Neural cell (in vitro differentiated cells): ENCODE measurements around the gene RSPO3. TPM values are rescaled to one million over a fixed set of nuclear protein-coding genes. Genes with fewer than 3 reads are reported as not detected.
"Not testable (repeated sequence)": the region's sequence is repeated elsewhere in the genome, so short reads cannot be mapped to it uniquely, and the experiment has no call there.

Source experiments
- H2AFZ ChIP-seq: fragments of 200-600, 300-800 bp; sonication (generic), shearing (Covaris generic); 2 replicates; pipeline ENCODE4 v1.6.0; 2014; ENCODE audit warnings: low read depth, mild to moderate bottlenecking, antibody characterized with exemption, low read length, moderate library complexity
- H3F3A ChIP-seq: fragments of 200-600 bp; shearing (Covaris generic); 2 replicates; pipeline ENCODE4 v1.6.1; 2016; ENCODE audit warnings: mild to moderate bottlenecking, moderate library complexity, mixed read lengths, antibody characterized with exemption, low read length; ENCODE audit not compliant: insufficient read depth, poor library complexity, severe bottlenecking
- H3K27ac ChIP-seq: fragments of 200-600, 300-800 bp; sonication (generic), shearing (Covaris generic); 2 replicates; pipeline ENCODE4 v1.5.1; 2014; ENCODE audit warnings: mild to moderate bottlenecking, low read length, moderate library complexity
- H3K27me3 ChIP-seq: fragments of 300-800, 200-600 bp; sonication (generic), shearing (Covaris generic); 2 replicates; pipeline ENCODE4 v1.6.0; 2014; ENCODE audit warnings: mild to moderate bottlenecking, low read depth, low read length, moderate library complexity; ENCODE audit not compliant: insufficient read depth
- H3K36me3 ChIP-seq: fragments of 300-800, 200-600 bp; sonication (generic), shearing (Covaris generic); 2 replicates; pipeline ENCODE4 v1.5.1; 2014; ENCODE audit warnings: mild to moderate bottlenecking, antibody characterized with exemption, low read length, moderate library complexity; ENCODE audit not compliant: insufficient read depth
- H3K4me2 ChIP-seq: fragments of 300-800, 200-600 bp; sonication (generic), shearing (Covaris generic); 2 replicates; pipeline ENCODE4 v1.6.0; 2014; ENCODE audit warnings: mild to moderate bottlenecking, low read length
- H3K4me3 ChIP-seq: fragments of 300-800, 200-600 bp; sonication (generic), shearing (Covaris generic); 2 replicates; pipeline ENCODE4 v1.5.1; 2014; ENCODE audit warnings: mild to moderate bottlenecking, low read length, moderate library complexity
- H3K79me2 ChIP-seq: fragments of 200-600 bp; shearing (Covaris generic); replicated peaks from 2 replicates; pipeline ENCODE4 v1.6.0; 2014; ENCODE audit warnings: mild to moderate bottlenecking, low read length, moderate library complexity; ENCODE audit not compliant: insufficient read depth
- H3K9ac ChIP-seq: fragments of 300-800, 200-600 bp; sonication (generic), shearing (Covaris generic); 2 replicates; pipeline ENCODE4 v1.6.1; 2016; ENCODE audit warnings: mild to moderate bottlenecking, low read length, mixed read lengths
- H3K9me2 ChIP-seq: fragments of 200-600 bp; shearing (Covaris generic); 2 replicates; pipeline ENCODE4 v1.6.1; 2016; ENCODE audit warnings: mild to moderate bottlenecking, low read length, mixed read lengths; ENCODE audit not compliant: insufficient read depth
- H3K9me3 ChIP-seq: fragments of 200-600, 300-800 bp; sonication (generic), shearing (Covaris generic); 2 replicates; pipeline ENCODE4 v1.6.1; 2016; ENCODE audit warnings: mild to moderate bottlenecking, mixed run types, low read length, moderate library complexity, mixed read lengths
- H4K20me1 ChIP-seq: fragments of 200-600 bp; shearing (Covaris generic); 2 replicates; pipeline ENCODE4 v1.6.1; 2016; ENCODE audit warnings: mild to moderate bottlenecking, mixed run types; ENCODE audit not compliant: insufficient read depth
- EP300 ChIP-seq: fragments of 450-650 bp; conservative IDR thresholded peaks from 2 replicates; pipeline ENCODE4 v1.6.1; 2014; ENCODE audit warnings: antibody characterized with exemption, mild to moderate bottlenecking, moderate library complexity; ENCODE audit not compliant: poor library complexity, severe bottlenecking
- EZH2 ChIP-seq: fragments of 200-600, 300-800 bp; shearing (Covaris generic), sonication (generic); IDR thresholded peaks from 2 replicates; pipeline ENCODE4 v1.6.1; 2014; ENCODE audit warnings: antibody characterized with exemption, low read length, borderline replicate concordance, mild to moderate bottlenecking; ENCODE audit not compliant: insufficient read depth, poor library complexity, severe bottlenecking
- MXI1 ChIP-seq: fragments of 450-650 bp; conservative IDR thresholded peaks from 2 replicates; pipeline ENCODE4 v1.6.1; 2014; ENCODE audit warnings: antibody characterized with exemption, mild to moderate bottlenecking; ENCODE audit not compliant: poor library complexity, severe bottlenecking
- POLR2AphosphoS5 ChIP-seq: IDR thresholded peaks from 2 replicates; pipeline ENCODE4 v1.6.1; 2012
- RAD21 ChIP-seq: fragments of 450-650 bp; conservative IDR thresholded peaks from 2 replicates; pipeline ENCODE4 v1.6.1; 2014; ENCODE audit warnings: antibody characterized with exemption, mild to moderate bottlenecking, moderate library complexity
- SMC3 ChIP-seq: fragments of 450-650 bp; conservative IDR thresholded peaks from 2 replicates; pipeline ENCODE4 v1.6.1; 2014; ENCODE audit warnings: antibody characterized with exemption, mild to moderate bottlenecking, moderate library complexity; ENCODE audit not compliant: poor library complexity
- TAF1 ChIP-seq: IDR thresholded peaks from 2 replicates; pipeline ENCODE4 v1.6.1; 2012; ENCODE audit warnings: low read depth
- polyA plus RNA-seq: library from polyadenylated mRNA; depleted of rRNA; stranded (reverse); fragments of >200 nt; gene quantifications from 2 replicates; pipeline ENCODE4 v1.2.3, GENCODE V29; 2014
- TF ChIP-seq, protein P1 (sequence below): IDR thresholded peaks from 2 replicates; pipeline ENCODE4 v1.6.1; 2012; ENCODE audit warnings: borderline replicate concordance
- TF ChIP-seq, protein P2 (sequence below): fragments of 450-650 bp; IDR thresholded peaks from 2 replicates; pipeline ENCODE4 v1.5.1; 2014; ENCODE audit warnings: antibody characterized with exemption, mild to moderate bottlenecking, moderate library complexity; ENCODE audit not compliant: poor library complexity, severe bottlenecking

Gene RSPO3
- polyA plus RNA-seq, 1 donor from 2014 or later = 0.48 TPM

DNA sequence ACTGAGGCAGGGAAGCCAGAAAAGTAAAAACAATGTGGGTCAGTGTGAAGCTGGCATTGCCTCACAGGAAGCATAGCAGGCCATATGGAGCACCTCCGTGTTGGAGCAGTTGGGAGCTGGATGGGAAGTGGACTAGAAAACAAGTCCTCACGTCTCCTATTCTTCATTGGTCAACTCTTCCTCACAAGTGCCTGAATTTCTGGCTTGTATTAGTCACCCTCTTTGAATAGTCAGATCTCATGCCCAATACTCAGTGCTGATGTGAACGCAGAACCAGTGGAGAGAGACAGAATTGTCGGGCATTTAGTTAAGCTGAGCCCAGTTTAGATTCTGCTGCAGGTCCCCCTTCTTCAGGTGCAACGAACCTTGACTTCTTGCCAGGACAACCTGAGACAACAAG, 22.3 kb upstream of the RSPO3 start:
- TF ChIP-seq TAF1 (no peak), SMC3 (no peak), RAD21 (no peak), EP300 (no peak), POLR2AphosphoS5 (no peak), EZH2 (no peak), MXI1 (no peak)
- TF ChIP-seq, protein P1, sequence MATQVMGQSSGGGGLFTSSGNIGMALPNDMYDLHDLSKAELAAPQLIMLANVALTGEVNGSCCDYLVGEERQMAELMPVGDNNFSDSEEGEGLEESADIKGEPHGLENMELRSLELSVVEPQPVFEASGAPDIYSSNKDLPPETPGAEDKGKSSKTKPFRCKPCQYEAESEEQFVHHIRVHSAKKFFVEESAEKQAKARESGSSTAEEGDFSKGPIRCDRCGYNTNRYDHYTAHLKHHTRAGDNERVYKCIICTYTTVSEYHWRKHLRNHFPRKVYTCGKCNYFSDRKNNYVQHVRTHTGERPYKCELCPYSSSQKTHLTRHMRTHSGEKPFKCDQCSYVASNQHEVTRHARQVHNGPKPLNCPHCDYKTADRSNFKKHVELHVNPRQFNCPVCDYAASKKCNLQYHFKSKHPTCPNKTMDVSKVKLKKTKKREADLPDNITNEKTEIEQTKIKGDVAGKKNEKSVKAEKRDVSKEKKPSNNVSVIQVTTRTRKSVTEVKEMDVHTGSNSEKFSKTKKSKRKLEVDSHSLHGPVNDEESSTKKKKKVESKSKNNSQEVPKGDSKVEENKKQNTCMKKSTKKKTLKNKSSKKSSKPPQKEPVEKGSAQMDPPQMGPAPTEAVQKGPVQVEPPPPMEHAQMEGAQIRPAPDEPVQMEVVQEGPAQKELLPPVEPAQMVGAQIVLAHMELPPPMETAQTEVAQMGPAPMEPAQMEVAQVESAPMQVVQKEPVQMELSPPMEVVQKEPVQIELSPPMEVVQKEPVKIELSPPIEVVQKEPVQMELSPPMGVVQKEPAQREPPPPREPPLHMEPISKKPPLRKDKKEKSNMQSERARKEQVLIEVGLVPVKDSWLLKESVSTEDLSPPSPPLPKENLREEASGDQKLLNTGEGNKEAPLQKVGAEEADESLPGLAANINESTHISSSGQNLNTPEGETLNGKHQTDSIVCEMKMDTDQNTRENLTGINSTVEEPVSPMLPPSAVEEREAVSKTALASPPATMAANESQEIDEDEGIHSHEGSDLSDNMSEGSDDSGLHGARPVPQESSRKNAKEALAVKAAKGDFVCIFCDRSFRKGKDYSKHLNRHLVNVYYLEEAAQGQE = no peak
- TF ChIP-seq, protein P2, sequence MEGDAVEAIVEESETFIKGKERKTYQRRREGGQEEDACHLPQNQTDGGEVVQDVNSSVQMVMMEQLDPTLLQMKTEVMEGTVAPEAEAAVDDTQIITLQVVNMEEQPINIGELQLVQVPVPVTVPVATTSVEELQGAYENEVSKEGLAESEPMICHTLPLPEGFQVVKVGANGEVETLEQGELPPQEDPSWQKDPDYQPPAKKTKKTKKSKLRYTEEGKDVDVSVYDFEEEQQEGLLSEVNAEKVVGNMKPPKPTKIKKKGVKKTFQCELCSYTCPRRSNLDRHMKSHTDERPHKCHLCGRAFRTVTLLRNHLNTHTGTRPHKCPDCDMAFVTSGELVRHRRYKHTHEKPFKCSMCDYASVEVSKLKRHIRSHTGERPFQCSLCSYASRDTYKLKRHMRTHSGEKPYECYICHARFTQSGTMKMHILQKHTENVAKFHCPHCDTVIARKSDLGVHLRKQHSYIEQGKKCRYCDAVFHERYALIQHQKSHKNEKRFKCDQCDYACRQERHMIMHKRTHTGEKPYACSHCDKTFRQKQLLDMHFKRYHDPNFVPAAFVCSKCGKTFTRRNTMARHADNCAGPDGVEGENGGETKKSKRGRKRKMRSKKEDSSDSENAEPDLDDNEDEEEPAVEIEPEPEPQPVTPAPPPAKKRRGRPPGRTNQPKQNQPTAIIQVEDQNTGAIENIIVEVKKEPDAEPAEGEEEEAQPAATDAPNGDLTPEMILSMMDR = no peak
- Histone ChIP-seq H3F3A (no peaks in the 10 kb centered on the region), H3K27me3 (no peaks in the 10 kb centered on the region)

DNA sequence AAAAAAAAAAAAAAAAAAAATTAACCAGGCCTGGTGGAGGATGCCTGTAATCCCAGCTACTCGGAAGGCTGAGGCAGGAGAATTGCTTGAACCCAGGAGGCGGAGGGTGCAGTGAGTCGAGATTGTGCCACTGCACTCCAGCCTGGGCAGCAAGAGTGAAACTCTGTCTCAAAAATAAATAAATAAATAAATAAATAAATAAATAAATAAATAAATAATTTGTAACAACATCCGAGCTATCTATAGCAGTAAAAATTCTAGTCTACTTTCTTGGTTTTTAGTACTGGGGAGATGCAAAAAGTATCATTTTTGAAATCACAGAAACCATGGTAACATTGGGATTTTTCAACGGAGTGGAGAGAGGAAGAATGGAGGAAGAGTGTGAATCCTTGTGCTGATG, 21.0 kb upstream of the RSPO3 start:
- H3K27me3 ChIP-seq, H3F3A ChIP-seq, H3K9me3 ChIP-seq, H4K20me1 ChIP-seq, H3K9ac ChIP-seq, H3K9me2 ChIP-seq, H3K4me2 ChIP-seq, H2AFZ ChIP-seq, H3K79me2 ChIP-seq, H3K36me3 ChIP-seq, H3K4me3 ChIP-seq, H3K27ac ChIP-seq: not testable (repeated sequence)

More for the DNA sequence above, 22.3 kb upstream of the RSPO3 start:
- Histone ChIP-seq H3K9ac (no peak overlapping the region), H3K9me2 (no peaks in the 10 kb centered on the region), H3K9me3 (no peaks in the 10 kb centered on the region), H3K36me3 (no peaks in the 10 kb centered on the region), H2AFZ (no peak overlapping the region), H3K79me2 (no peaks in the 10 kb centered on the region), H3K4me2 (no peak overlapping the region), H3K4me3 (no peak overlapping the region), H3K27ac (no peak overlapping the region), H4K20me1 (no peaks in the 10 kb centered on the region)
